C4-2B (cell line): Measurements from ENCODE around the gene TMEM42.

Source experiments
- CTCF ChIP-seq: fragments of 450-650 bp; conservative IDR thresholded peaks from 2 replicates; pipeline ENCODE4 v1.5.1; 2017; ENCODE audit warnings: mild to moderate bottlenecking
- ZFX ChIP-seq: fragments of 450-650 bp; IDR thresholded peaks from 2 replicates; pipeline ENCODE4 v1.6.1; 2017

- TF ChIP-seq CTCF (no peak), ZFX (no peak)
These were observed 8.8 kb downstream of the TMEM42 start for GRCh38 chr3:44870375-44871061.
